Activated CD4-positive, alpha-beta T cell treated with anti-CD3 and anti-CD28 coated beads for 36 hours (primary cell): ENCODE measurements around the gene CHN2. TPM values are rescaled to one million over a fixed set of nuclear protein-coding genes. Genes with fewer than 3 reads are reported as not detected.

Experiments used
- ATAC-seq: fragments of 200-7000 bp; cut with Tn5 transposase; one replicate; pipeline ENCODE4 v1.10.0; 2021; ENCODE audit warnings: mild to moderate bottlenecking, moderate library complexity
- CTCF ChIA-PET: fragments of 350-600 bp; sonication (Branson Sonifier 250); formaldehyde crosslinking; loops from one replicate; lab custom pipeline; 2021; ENCODE audit warnings: antibody characterized with exemption; lab: Charles Lee
- POLR2A ChIA-PET: fragments of 350-600 bp; sonication (Branson Sonifier 250); formaldehyde crosslinking; loops from one replicate; lab custom pipeline; 2021; ENCODE audit warnings: antibody characterized with exemption, inconsistent platforms; lab: Charles Lee
- DNase-seq: peaks from one replicate; pipeline ENCODE4 v3.0.0-alpha.2; 2020
- H3K27ac Mint-ChIP-seq: one replicate; pipeline ENCODE4 v1.8.0; 2021; ENCODE audit warnings: mixed read lengths
- H3K27me3 Mint-ChIP-seq: one replicate; pipeline ENCODE4 v1.8.0; 2021; ENCODE audit warnings: mixed read lengths
- H3K36me3 Mint-ChIP-seq: one replicate; pipeline ENCODE4 v1.8.0; 2021; ENCODE audit warnings: low read depth, mixed read lengths
- H3K4me1 Mint-ChIP-seq: one replicate; pipeline ENCODE4 v1.8.0; 2021; ENCODE audit warnings: mixed read lengths
- H3K4me3 Mint-ChIP-seq: one replicate; pipeline ENCODE4 v1.8.0; 2021; ENCODE audit warnings: mild to moderate bottlenecking, moderate library complexity, mixed read lengths
- H3K9me3 Mint-ChIP-seq: one replicate; pipeline ENCODE4 v1.8.0; 2021; ENCODE audit warnings: low read depth, mixed read lengths
- intact Hi-C, 2 experiments: fragments of 100-400 bp; cut with DNase I in 1 of 2; cut with micrococcal nuclease in 1 of 2; formaldehyde crosslinking; loops; one replicate each; pipeline versions ENCODE4 v1.14.2 to v1.15.1; 2022 to 2024; cut with DNase I, micrococcal nuclease
- total RNA-seq, 2 experiments: library from RNA; stranded (reverse); gene quantifications; one replicate each; pipeline ENCODE4 v1.2.3, GENCODE V29; 2021

The CHN2 gene
- total RNA-seq, 2 experiments from 2014 or later: 0.25 to 0.39 TPM

DNA sequence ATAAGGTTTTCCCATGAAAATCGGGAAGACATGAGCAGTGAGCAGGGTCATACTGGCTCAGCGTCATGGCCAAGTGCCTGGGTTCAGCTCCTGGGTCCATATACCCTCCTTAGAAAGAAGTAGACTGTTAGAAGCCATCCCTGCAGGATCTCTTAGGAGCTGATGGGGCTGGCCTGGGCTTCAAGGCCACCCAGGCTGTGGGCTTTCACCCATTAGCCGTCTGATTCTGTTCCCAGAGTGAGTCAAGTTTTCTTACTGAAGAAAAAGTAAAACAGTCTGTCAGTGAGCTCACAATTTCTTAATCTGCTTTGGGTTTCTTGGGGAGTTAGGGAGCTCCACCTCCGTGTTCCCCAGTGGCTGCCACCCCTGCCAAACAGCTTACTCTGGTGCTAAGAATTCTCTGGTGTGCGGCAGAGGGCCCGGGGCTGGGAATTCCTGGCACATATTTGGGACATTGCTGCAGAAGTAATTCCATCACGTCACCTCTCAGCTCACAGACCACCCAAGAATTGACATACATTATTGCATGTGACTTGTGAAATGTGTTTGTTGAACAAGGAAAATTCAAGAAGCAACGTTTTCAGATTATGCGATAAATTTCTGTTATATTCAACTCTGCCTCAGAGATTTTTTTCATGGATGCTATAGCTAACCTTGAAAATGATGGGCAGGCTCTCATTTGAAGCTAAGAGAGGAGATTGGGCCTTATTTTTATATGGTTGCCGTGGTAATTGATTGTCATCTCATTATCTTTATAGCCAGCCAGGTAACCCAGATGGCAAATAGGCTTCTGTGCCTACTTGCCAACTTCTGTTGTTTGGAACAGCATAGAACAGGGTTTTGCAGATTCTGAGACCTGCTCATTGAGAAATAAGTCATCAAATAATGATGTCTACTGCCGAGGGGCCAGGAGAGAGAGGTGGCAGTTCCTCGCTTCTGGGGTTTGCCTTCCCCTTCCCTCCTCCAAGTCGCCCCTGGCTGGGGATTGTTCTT, 166.4 kb downstream of the CHN2 start:
- Mint-ChIP-seq H3K4me1 (no peaks in the 10 kb centered on the region), H3K27ac (no peak overlapping the region), H3K4me3 (no peak overlapping the region), H3K36me3 (no peaks in the 10 kb centered on the region), H3K9me3 (no peaks in the 10 kb centered on the region), H3K27me3 (no peaks in the 10 kb centered on the region)
- intact Hi-C loops: no loop called here
- CTCF ChIA-PET: interaction anchor here (0.7 to 0.8 kb wide), 2 partner anchors 9 to 301 kb away, joined by 3 read pairs; no protein-coding TSS in a partner anchor
- DNase-seq (no peak), ATAC-seq (no peak)
- POLR2A ChIA-PET: no interaction called here

DNA sequence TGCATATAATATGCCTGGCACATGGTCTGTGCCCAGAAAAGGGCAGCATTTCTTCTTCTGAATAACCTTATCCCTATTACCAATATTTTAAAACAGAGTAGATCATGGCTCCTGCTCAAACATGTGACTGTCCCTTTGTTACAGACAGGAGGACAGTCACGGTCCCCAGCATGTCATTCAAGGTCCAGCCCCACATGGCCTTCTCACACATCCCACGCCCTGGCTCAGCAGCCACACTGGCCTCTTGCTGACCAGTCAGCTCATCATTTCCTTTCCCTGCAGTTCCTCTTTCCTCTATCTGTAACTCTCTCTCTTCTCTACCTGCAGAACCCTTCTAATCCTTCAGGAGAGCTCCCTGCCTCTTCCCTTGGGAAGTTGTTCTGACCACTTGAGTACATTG, 167.8 kb downstream of the CHN2 start:
- Mint-ChIP-seq H3K9me3 (no peaks in the 10 kb centered on the region), H3K4me1 (no peaks in the 10 kb centered on the region), H3K27me3 (no peaks in the 10 kb centered on the region), H3K27ac (no peak overlapping the region), H3K4me3 (no peak overlapping the region), H3K36me3 (no peaks in the 10 kb centered on the region)
- ChIA-PET CTCF (no interaction called here), POLR2A (no interaction called here)
- no peak for ATAC-seq
- intact Hi-C loops: no loop called here
- DNase-seq: no peak

DNA sequence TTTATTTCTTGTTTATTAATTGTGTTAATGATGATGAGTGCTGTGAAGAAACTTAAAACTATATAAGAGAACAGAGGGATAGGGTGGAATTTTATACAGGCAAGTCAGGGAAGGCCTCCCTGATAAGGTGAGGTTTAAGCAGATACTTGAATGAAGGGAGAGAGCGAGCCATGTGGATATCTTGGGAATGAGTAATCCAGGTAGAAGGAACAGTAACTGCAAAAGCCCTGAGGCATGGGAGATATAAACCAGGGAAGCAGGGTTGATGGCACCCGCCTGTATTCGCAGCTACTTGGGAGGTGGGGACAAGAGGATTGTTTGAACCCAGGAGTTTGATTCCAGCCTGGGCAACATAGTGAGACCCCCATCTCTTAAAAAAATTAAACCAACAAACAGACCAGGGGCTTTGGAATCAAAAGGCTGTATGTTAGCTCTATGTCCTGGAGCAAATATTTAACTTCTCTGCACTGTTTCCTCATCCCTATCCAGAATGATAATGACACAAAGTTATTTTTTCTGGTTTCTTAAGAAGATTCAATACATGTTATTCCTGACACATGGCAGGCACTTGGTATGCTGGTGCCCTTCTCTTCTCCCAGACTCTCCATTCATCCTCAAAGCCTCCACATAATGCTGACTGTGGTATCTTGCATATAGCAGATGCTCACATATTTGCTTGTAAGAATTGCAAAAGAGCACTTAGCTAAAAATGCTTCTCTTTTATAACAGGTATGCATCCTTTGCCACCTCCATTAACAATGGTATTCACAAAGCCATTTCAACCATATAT, 169.3 kb downstream of the CHN2 start:
- DNase-seq (no peak), ATAC-seq (no peak)
- H3K4me1 Mint-ChIP-seq: no peaks in the 10 kb centered on the region
- CTCF ChIA-PET: no interaction called here
- no peak overlapping the region for H3K4me3 Mint-ChIP-seq
- H3K9me3 Mint-ChIP-seq: no peaks in the 10 kb centered on the region
- H3K36me3 Mint-ChIP-seq: no peaks in the 10 kb centered on the region
- intact Hi-C loops: no loop called here
- H3K27me3 Mint-ChIP-seq: no peaks in the 10 kb centered on the region
- POLR2A ChIA-PET: no interaction called here
- no peak overlapping the region for H3K27ac Mint-ChIP-seq

DNA sequence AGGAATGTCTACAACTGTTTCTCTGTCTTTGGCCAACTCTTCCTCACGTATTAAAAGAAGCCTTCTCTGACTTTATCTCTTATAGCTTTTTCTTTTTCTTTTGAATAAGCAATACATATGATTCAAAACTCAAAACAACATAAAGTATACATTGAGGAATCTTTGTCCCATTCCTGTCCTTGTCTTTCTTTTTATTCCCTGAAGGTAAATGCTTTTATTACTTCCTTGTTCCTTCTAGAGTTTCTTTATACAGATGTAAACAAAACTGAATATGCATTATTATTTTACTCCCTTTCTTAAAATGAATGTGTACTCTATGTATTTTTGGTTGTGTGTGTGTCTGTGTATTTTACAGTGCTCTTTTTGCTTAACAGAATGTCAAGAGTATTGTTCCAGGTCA, 170.1 kb downstream of the CHN2 start:
- no peaks in the 10 kb centered on the region for H3K4me1 Mint-ChIP-seq
- no peak for DNase-seq
- ATAC-seq: no peak
- no peak overlapping the region for H3K27ac Mint-ChIP-seq
- H3K36me3 Mint-ChIP-seq: no peaks in the 10 kb centered on the region
- CTCF ChIA-PET: no interaction called here
- no peak overlapping the region for H3K4me3 Mint-ChIP-seq
- intact Hi-C loops: no loop called here
- POLR2A ChIA-PET: no interaction called here
- no peaks in the 10 kb centered on the region for H3K9me3 Mint-ChIP-seq
- H3K27me3 Mint-ChIP-seq: no peaks in the 10 kb centered on the region

DNA sequence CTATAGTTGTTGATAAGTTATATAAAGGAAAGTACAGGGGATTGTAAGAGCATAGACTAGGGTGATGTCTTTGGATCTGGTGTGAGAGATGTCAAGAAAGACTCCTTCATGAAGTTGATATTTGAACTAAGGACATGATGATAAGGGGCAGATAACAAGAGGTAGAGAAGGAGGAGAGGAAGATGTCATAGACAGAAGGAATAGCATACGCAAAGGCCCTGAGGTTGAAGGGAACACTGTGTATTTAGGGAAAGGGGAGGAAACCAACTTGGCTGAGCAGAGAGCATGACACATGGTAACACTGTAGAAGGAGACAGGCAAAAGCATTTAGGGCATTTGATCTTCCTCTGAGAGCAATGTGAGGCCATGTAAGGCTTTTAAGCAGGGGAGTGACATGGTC, 170.8 kb downstream of the CHN2 start:
- Mint-ChIP-seq H3K27ac (no peak overlapping the region), H3K4me1 (no peaks in the 10 kb centered on the region), H3K9me3 (no peaks in the 10 kb centered on the region), H3K4me3 (no peak overlapping the region), H3K36me3 (no peaks in the 10 kb centered on the region), H3K27me3 (no peaks in the 10 kb centered on the region)
- ATAC-seq (no peak), DNase-seq (no peak)
- CTCF ChIA-PET: no interaction called here
- intact Hi-C loops: no loop called here
- POLR2A ChIA-PET: no interaction called here

DNA sequence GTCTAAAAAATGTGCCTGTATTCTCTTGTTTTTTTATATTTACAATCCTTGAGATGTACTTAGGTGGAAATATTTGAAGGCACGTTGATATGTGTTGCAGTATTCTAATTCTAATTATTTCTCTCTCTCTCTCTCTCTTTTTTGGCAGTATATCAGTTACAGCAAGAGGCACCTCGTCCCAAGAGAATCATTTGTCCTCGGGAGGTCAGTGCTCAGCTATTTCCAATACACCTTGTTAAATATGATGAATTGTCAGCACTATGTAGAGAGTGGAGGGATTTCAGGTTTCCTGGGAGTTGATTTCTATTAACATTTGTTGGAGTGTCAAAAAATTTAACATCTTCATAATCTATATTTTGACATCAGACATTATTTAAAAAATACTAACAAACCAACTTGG, 173.2 kb downstream of the CHN2 start:
- Mint-ChIP-seq H3K4me1 (no peaks in the 10 kb centered on the region), H3K4me3 (no peak overlapping the region), H3K9me3 (no peaks in the 10 kb centered on the region), H3K27me3 (no peaks in the 10 kb centered on the region), H3K27ac (no peak overlapping the region), H3K36me3 (no peaks in the 10 kb centered on the region)
- intact Hi-C loops: no loop called here
- ChIA-PET POLR2A (no interaction called here), CTCF (no interaction called here)
- ATAC-seq (no peak), DNase-seq (no peak)

DNA sequence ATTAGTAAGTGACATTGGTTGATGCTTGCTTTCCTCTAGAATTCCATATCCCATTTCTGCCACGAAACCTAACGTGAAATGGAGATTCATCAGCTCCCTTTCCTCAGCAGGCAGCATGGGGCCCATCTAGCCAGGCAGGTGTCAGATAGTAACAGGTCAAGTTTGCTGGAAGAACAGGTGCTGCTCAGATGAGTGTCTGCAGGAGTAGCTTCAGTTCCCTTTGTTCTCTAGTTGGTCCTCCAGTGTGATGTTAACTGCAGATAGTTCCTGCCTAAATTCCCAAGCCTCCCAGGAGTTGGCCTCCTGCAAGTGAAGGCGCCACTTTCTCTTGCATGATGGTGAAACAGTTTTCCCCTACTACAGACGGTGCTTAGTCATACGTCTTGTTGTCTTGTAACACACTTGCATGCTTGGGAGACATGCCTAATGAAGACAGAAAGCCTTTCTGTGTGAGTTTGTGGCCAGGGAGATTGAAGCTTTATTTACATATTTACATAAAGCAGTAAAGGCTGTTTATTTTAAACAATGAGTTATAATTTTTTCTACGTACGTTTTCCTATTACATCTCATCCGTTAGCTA, 175.4 kb downstream of the CHN2 start:
- Mint-ChIP-seq H3K4me3 (no peak overlapping the region), H3K27me3 (no peaks in the 10 kb centered on the region), H3K36me3 (no peaks in the 10 kb centered on the region), H3K27ac (no peak overlapping the region), H3K9me3 (no peaks in the 10 kb centered on the region), H3K4me1 (no peaks in the 10 kb centered on the region)
- POLR2A ChIA-PET: no interaction called here
- ATAC-seq (no peak), DNase-seq (no peak)
- intact Hi-C loops: no loop called here
- CTCF ChIA-PET: interaction anchor here (0.6 kb wide), 2 partner anchors 9 to 204 kb away, joined by 3 read pairs; no protein-coding TSS in a partner anchor

DNA sequence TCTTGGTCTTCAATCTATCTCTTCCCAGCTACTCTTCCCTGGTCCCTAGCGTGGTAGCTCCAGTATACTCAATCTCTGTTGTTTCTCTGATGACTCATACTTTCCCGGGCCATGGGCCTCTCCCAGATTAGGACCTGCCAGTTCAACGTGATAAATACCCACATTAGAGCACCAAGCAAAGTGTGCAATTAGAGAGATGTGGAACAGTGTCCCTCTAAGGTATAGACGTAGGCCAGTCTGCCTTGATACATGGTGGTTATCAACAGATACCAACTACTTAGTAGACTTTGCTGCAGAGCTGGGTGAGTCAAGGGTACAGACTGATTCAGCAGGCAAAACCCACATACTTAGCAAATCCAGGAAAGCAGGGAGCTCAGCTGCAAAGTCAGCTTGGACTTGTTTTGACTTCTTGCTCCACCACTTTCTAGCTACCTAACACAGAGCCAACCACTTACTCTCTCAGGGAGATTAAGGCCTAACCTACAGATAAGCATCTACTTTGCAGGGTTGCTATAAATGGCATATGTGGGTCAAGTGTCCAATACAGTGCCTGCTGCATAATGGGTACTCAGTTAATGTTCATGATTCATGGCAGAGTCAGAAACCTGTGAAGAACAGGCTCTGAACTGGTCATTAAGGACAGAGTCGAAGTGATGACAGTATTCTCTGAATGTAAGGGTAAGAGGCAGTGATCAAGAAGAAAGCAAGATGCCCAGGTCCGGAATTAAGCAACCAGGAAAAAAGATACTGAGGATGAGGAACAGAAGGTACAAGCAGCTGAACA, 176.1 kb downstream of the CHN2 start:
- Mint-ChIP-seq H3K4me1 (no peaks in the 10 kb centered on the region), H3K27ac (no peak overlapping the region), H3K4me3 (no peak overlapping the region), H3K27me3 (no peaks in the 10 kb centered on the region), H3K9me3 (no peaks in the 10 kb centered on the region), H3K36me3 (no peaks in the 10 kb centered on the region)
- ChIA-PET POLR2A (no interaction called here), CTCF (interaction anchor here (0.6 kb wide), 2 partner anchors 10 to 205 kb away, joined by 3 read pairs; no protein-coding TSS in a partner anchor)
- intact Hi-C loops: no loop called here
- peak; percentile 58 for ATAC-seq
- peak; percentile 12 for DNase-seq

DNA sequence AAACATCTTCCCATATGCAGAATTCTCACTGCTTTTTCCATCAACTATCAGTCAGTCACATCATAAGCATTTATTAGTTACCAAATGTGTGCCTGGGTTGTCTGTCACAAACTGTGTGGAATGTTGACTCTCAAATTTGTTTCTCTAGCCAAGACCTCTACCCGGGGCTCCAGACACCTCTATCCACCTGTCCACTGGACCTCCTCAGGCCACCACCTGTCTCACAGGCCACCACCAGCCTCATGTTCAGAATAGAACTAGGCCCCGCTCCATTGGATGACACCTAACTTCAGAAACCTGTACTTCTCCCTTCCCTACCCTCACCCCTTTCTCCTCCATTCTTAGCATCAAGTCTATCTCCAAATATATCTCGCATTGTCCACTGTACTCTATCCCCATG, 176.9 kb downstream of the CHN2 start:
- intact Hi-C loops: no loop called here
- no peaks in the 10 kb centered on the region for H3K9me3 Mint-ChIP-seq
- no peaks in the 10 kb centered on the region for H3K4me1 Mint-ChIP-seq
- no peak overlapping the region for H3K4me3 Mint-ChIP-seq
- H3K27ac Mint-ChIP-seq: no peak overlapping the region
- POLR2A ChIA-PET: no interaction called here
- CTCF ChIA-PET: no interaction called here
- no peaks in the 10 kb centered on the region for H3K36me3 Mint-ChIP-seq
- ATAC-seq: no peak
- no peak for DNase-seq
- no peaks in the 10 kb centered on the region for H3K27me3 Mint-ChIP-seq

DNA sequence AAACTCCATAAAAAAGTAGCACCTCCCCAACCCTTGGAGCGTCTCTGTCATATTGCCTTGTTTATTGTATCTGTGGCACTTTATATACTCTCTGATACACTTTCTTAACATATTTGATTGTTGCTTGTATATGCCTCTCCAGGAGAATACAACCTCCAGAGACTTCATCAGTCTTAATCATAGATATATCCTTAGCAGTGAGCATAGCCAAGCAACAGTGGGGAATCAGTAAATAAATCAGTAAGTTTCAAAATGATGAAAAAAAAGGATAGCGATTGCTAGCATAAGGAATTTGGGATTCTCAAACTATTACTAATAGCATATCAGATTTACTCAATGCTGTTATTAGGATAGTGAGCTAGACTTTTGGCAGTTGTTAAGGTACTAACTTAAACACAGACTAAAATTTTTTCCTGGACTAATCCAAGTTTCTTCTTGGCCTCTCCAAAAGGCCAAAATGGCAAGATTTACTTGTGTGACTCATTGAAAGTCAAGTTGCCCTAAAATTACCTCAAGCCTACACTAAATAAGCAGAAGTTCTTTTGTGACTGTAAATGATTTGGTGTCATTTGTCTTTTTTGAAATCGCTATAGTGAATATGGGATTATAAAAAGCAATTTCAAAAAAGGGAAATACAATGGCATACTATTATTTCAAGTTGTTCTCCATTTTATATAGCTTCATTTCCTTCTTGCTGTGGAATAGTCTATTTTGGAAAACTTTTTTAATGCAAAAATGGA, 177.9 kb downstream of the CHN2 start:
- no peak for DNase-seq
- POLR2A ChIA-PET: no interaction called here
- H3K9me3 Mint-ChIP-seq: no peaks in the 10 kb centered on the region
- no peaks in the 10 kb centered on the region for H3K4me1 Mint-ChIP-seq
- H3K4me3 Mint-ChIP-seq: no peak overlapping the region
- H3K27me3 Mint-ChIP-seq: no peaks in the 10 kb centered on the region
- intact Hi-C loops: no loop called here
- CTCF ChIA-PET: no interaction called here
- no peaks in the 10 kb centered on the region for H3K36me3 Mint-ChIP-seq
- ATAC-seq: no peak
- H3K27ac Mint-ChIP-seq: no peak overlapping the region
